Gastroesophageal sphincter (tissue), 4 donors: ENCODE measurements around the gene BTLA. TPM values are rescaled to one million over a fixed set of nuclear protein-coding genes. Genes with fewer than 3 reads are reported as not detected.
"Not testable (repeated sequence)": the region's sequence is repeated elsewhere in the genome, so short reads cannot be mapped to it uniquely, and the experiment has no call there.

ENCODE experiments used
- ATAC-seq: fragments of 150-250 bp; one replicate; pipeline ENCODE4 v1.9.1; 2016; ENCODE audit warnings: mild to moderate bottlenecking, moderate library complexity
- H3K27ac ChIP-seq, 4 donors: fragments of 200-600 bp; sonication (generic) in 3 of 4; 1 replicate in 3 of 4; 2 replicates in 1 of 4; pipeline ENCODE4 v1.5.1; 2016 to 2019
- H3K27me3 ChIP-seq: fragments of 200-600 bp; sonication (generic); one replicate; pipeline ENCODE4 v1.5.1; 2019
- H3K36me3 ChIP-seq, 2 donors: fragments of 200-600 bp; sonication (generic); one replicate each; pipeline ENCODE4 v1.5.1; 2019; ENCODE audit warnings: control low read depth in 1 of 2
- H3K4me1 ChIP-seq, 3 donors: fragments of 200-600 bp; sonication (generic); 1 replicate in 2 of 3; 2 replicates in 1 of 3; pipeline ENCODE4 v1.5.1; 2016 to 2019; ENCODE audit warnings: control low read depth in 2 of 3
- H3K4me3 ChIP-seq, 2 donors: fragments of 200-600 bp; sonication (generic); one replicate each; pipeline ENCODE4 v1.5.1; 2019; ENCODE audit warnings: mild to moderate bottlenecking in 1 of 2, moderate library complexity in 1 of 2
- H3K9me3 ChIP-seq, 3 donors: fragments of 200-600 bp; sonication (generic); one replicate each; pipeline ENCODE4 v1.5.1; 2017 to 2019; ENCODE audit warnings: control low read depth in 2 of 3
- EP300 ChIP-seq: sonication (generic); formaldehyde crosslinking; IDR thresholded peaks from one replicate; pipeline ENCODE4 v1.6.1; 2017; ENCODE audit warnings: antibody characterized with exemption, mild to moderate bottlenecking
- POLR2A ChIP-seq, 2 donors: fragments of 450-650 bp; IDR thresholded peaks; one replicate each; pipeline ENCODE4 v1.6.1; 2017; ENCODE audit warnings: antibody characterized with exemption in 2 of 2, mild to moderate bottlenecking in 2 of 2, moderate library complexity in 1 of 2
- POLR2AphosphoS5 ChIP-seq: sonication (generic); formaldehyde crosslinking; IDR thresholded peaks from one replicate; pipeline ENCODE4 v1.6.1; 2017; ENCODE audit warnings: antibody characterized with exemption
- WGBS, 2 donors: methylation state at CpG; one replicate each; pipeline ENCODE4 v1.1.5; 2018; ENCODE audit warnings: low coverage in 1 of 2; 5-methylcytosine and 5-hydroxymethylcytosine counted together
- total RNA-seq, 4 donors: library from RNA; depleted of rRNA; stranded (reverse); fragments of >200 nt; gene quantifications; one replicate each; pipeline ENCODE4 v1.1.0, GENCODE V29; 2016
- TF ChIP-seq, protein P1 (sequence below), 4 experiments: fragments of 200-600 bp in 2 of 4; fragments of 450-650 bp in 2 of 4; sonication (generic) in 1 of 4; IDR thresholded peaks; one replicate each; pipeline ENCODE4 v1.5.1; 2017 to 2019; ENCODE audit warnings: antibody characterized with exemption in 4 of 4, mild to moderate bottlenecking in 2 of 4, moderate library complexity in 2 of 4

BTLA gene
- total RNA-seq, 4 donors from 2014 or later: 0.08 to 1.8 TPM; not detected in 2

DNA sequence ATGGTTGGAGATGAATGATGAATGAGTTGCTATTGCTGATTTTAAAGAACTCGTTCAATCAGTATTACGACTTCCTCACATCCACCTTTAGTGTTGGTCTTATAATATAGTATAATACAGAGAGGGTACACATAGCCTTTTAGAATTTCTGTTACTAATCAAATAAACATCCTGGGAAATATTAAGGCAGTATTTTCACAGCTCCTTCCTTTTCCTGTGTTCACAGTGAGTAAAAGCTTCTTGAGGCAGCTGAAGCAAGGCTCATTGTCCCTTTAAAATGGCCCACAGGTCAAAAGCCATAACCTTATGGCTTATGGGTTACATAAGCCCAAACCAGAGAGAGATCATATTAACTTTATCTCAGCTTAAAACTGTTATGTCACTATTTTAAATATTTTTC lies 1.3 kb upstream of the BTLA start:
- Histone ChIP-seq H3K27ac (no peak overlapping the region), H3K36me3 (no peaks in the 10 kb centered on the region), H3K9me3 (no peaks in the 10 kb centered on the region), H3K4me3 (no peak overlapping the region), H3K4me1 (no peaks in the 10 kb centered on the region), H3K27me3 (no peaks in the 10 kb centered on the region)
- ATAC-seq: no peak
- TF ChIP-seq, protein P1, sequence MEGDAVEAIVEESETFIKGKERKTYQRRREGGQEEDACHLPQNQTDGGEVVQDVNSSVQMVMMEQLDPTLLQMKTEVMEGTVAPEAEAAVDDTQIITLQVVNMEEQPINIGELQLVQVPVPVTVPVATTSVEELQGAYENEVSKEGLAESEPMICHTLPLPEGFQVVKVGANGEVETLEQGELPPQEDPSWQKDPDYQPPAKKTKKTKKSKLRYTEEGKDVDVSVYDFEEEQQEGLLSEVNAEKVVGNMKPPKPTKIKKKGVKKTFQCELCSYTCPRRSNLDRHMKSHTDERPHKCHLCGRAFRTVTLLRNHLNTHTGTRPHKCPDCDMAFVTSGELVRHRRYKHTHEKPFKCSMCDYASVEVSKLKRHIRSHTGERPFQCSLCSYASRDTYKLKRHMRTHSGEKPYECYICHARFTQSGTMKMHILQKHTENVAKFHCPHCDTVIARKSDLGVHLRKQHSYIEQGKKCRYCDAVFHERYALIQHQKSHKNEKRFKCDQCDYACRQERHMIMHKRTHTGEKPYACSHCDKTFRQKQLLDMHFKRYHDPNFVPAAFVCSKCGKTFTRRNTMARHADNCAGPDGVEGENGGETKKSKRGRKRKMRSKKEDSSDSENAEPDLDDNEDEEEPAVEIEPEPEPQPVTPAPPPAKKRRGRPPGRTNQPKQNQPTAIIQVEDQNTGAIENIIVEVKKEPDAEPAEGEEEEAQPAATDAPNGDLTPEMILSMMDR (IDR thresholded peaks at IDR 0.05): no peak
- no peak for TF ChIP-seq POLR2A (IDR thresholded peaks at IDR 0.05)
- no peak for TF ChIP-seq POLR2AphosphoS5
- no peak for TF ChIP-seq EP300
- 86 to 88% methylated on average over 2 of the region's 2 CpGs for WGBS, 2 donors

- TF ChIP-seq EP300 (no peak), POLR2AphosphoS5 (no peak), POLR2A (IDR thresholded peaks at IDR 0.05) (no peak)
- TF ChIP-seq, protein P1 (IDR thresholded peaks at IDR 0.05): no peak
- ATAC-seq: no peak
- Histone ChIP-seq H3K9me3 (no peaks in the 10 kb centered on the region), H3K4me1 (no peaks in the 10 kb centered on the region), H3K27ac (no peak overlapping the region), H3K4me3 (no peak overlapping the region), H3K36me3 (no peaks in the 10 kb centered on the region), H3K27me3 (no peaks in the 10 kb centered on the region)
- WGBS, 2 donors: 81 to 92% methylated on average over 3 to 11 of the region's 11 CpGs
Measured at GRCh38 chr3:112497897-112498548, 1.2 kb downstream of the BTLA start.

DNA sequence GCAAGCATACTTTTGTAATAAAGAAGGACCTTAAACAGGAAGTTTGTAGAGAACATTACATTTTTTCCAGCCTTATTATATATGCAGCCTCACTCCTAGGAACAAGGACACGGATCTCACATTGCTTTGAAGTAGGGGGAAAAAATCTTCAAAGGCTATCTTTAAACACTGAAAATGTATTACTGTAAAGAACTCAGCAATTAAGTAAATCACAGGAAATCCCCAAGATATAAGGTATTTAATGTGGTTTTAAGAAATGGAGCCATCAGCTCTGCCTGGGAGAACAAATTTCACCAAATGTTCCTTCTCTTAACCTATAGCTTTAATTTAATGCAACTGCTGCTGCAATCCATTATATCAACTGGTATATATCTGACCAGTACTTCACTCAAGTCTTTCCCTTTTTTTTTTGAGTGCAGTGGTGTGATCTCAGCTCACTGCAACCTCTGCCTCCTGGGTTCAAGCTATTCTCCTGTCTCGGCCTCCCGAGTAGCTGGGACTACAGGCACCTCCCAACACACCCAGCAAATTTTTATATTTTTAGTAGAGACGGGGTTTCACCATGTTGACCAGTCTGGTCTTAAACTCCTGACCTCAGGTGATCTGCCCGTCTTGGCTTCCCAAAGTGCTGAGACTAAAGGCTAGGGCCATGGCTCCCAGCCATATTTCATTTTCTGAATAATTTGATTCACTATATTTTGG lies 2.8 kb downstream of the BTLA start:
- TF ChIP-seq EP300: no peak
- no peak for TF ChIP-seq POLR2AphosphoS5
- TF ChIP-seq, protein P1 (IDR thresholded peaks at IDR 0.05): no peak
- TF ChIP-seq POLR2A (IDR thresholded peaks at IDR 0.05): no peak
- Histone ChIP-seq H3K4me3 (no peak overlapping the region), H3K36me3 (no peaks in the 10 kb centered on the region), H3K27ac (no peak overlapping the region), H3K27me3 (no peaks in the 10 kb centered on the region), H3K4me1 (no peaks in the 10 kb centered on the region), H3K9me3 (no peaks in the 10 kb centered on the region)
- no peak for ATAC-seq
- WGBS, 2 donors: 84 to 94% methylated on average over 5 of the region's 5 CpGs

- 100% methylated on average over 3 of the region's 3 CpGs for WGBS, 2 donors
- ATAC-seq, H3K9me3 ChIP-seq, H3K4me3 ChIP-seq, H3K4me1 ChIP-seq, H3K36me3 ChIP-seq, H3K27ac ChIP-seq, H3K27me3 ChIP-seq: not testable (repeated sequence)
Measured at GRCh38 chr3:112494448-112494767, 4.9 kb downstream of the BTLA start.

GRCh38 chr3:112492124-112492523 lies 7.1 kb downstream of the BTLA start:
- 100% methylated on average over 1 of the region's 1 CpG for WGBS, 2 donors
- H3K27me3 ChIP-seq: no peaks in the 10 kb centered on the region

More at GRCh38 chr3:112492124-112492523, 7.1 kb downstream of the BTLA start:
- no peak overlapping the region for H3K4me3 ChIP-seq
- H3K9me3 ChIP-seq: no peaks in the 10 kb centered on the region
- no peak overlapping the region for H3K27ac ChIP-seq
- TF ChIP-seq POLR2AphosphoS5: no peak
- no peak for TF ChIP-seq EP300
- TF ChIP-seq, protein P1 (IDR thresholded peaks at IDR 0.05): no peak
- no peak for TF ChIP-seq POLR2A (IDR thresholded peaks at IDR 0.05)
- no peak for ATAC-seq
- no peaks in the 10 kb centered on the region for H3K4me1 ChIP-seq
- H3K36me3 ChIP-seq: no peaks in the 10 kb centered on the region
